ES-I3 (cell line): Measurements from ENCODE around the gene DGKD.

ENCODE experiments used
- H3K36me3 ChIP-seq: 2 replicates; pipeline ENCODE4 v1.6.1; 2013; ENCODE audit warnings: mild to moderate bottlenecking, low read length, control low read depth, moderate library complexity; ENCODE audit not compliant: insufficient read depth
- H3K4me1 ChIP-seq: 2 replicates; pipeline ENCODE4 v1.6.1; 2013; ENCODE audit warnings: mild to moderate bottlenecking, control low read depth, low read length; ENCODE audit not compliant: insufficient read depth
- H3K9ac ChIP-seq: 2 replicates; pipeline ENCODE4 v1.6.1; 2013; ENCODE audit warnings: low read depth, mild to moderate bottlenecking, low read length, moderate library complexity
- H3K9me3 ChIP-seq: 2 replicates; pipeline ENCODE4 v1.6.1; 2013; ENCODE audit warnings: mild to moderate bottlenecking, low read length, moderate library complexity; ENCODE audit not compliant: control insufficient read depth, insufficient read depth

The DGKD gene

DNA sequence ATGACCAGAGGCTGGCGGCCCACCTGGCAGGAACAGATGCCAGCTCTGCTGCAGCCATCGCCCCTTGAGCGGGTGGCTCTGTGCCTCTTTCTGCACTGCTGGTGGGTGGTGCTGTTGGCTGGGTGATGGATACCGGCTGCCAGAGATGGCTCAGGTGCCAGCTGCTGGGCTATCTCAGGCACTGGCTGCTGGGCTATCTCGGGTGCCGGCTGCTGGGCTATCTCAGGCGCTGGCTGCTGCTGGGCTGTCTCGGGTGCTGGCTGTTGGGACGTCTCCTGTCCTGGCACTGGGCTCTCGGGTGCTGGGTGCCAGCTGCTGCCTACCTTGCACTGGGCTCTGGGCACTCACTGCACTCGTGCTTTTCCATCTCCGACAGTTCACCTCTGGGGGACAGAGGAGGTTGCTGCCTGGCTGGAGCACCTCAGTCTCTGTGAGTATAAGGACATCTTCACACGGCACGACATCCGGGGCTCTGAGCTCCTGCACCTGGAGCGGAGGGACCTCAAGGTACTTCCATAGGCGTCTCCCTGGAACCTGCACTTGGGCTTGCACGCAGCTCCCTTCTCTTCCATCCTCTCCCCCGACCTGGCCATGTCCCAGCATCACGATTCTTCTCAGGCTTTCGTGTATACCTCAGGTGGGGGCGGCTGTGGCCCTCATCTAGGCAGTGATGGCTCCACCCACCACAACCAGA, 113.9 kb downstream of the DGKD start:
- H3K36me3 ChIP-seq, result peaks cover 8% of the 10 kb centered on the region
- no peaks in the 10 kb centered on the region for H3K4me1 ChIP-seq

DNA sequence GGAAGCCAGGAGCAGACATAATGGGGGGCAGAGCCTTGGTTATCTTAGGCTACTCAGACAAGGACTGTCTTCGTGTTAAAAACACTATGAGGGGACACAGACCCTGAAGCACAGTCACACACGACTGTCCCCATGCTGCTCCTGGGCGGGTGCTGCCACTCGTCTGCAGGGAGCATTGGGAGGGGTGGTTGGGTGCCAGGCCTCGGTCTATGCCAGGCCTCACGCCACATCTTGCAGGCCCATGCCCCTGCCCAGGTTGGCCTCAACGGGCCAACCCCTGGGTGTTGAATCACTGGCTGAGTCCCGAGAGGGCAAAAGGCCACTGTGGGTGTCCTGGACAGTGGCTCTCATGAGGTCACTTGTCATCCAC, 114.4 kb downstream of the DGKD start:
- H3K9ac ChIP-seq, result no peak overlapping the region
- no peaks in the 10 kb centered on the region for H3K4me1 ChIP-seq
- H3K36me3 ChIP-seq, result peaks cover 6% of the 10 kb centered on the region
- H3K9me3 ChIP-seq, result no peaks in the 10 kb centered on the region; the same call in 1 of the 2 replicates

More for the DNA sequence above, 113.9 kb downstream of the DGKD start:
- H3K9ac ChIP-seq, result no peak overlapping the region
- no peaks in the 10 kb centered on the region; the same call in 1 of the 2 replicates for H3K9me3 ChIP-seq

DNA sequence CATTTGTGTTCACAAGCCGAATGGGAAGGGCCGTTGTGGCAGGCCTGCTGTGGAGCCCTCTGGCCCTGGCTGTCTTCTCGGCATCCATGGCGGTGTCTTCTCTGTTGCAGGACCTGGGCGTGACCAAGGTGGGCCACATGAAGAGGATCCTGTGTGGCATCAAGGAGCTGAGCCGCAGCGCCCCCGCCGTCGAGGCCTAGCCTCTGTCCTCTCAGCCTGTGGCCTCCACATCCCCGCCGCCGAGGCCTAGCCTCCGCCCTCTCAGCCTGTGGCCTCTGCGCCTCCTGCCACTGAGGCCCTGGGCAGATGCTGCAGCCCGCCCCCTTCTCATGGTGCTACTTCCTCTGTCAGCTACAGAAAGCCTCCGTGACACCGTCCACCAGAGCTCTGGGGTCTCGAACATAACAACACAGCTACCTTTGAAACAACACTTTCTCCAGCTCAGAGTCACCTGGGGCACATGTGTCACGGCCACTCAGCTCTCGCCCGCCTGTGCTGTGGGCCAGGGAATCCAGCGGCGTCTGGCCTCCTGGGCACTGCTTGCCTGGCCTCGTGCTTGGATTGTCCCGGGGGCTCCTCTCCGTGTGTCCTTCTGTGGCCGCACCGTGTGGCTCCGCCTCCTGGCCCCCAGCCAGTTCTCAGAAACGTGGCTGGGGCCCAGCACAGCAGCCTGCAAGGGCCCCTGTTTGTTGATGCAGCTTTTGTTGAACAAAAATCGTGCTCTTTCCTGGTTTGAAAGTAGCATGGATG, 115.1 kb downstream of the DGKD start:
- no peaks in the 10 kb centered on the region; the same call in 1 of the 2 replicates for H3K9me3 ChIP-seq
- H3K9ac ChIP-seq, result no peak overlapping the region
- H3K4me1 ChIP-seq, result no peaks in the 10 kb centered on the region
- H3K36me3 ChIP-seq, result no peaks in the 10 kb centered on the region; the same call in 1 of the 2 replicates

DNA sequence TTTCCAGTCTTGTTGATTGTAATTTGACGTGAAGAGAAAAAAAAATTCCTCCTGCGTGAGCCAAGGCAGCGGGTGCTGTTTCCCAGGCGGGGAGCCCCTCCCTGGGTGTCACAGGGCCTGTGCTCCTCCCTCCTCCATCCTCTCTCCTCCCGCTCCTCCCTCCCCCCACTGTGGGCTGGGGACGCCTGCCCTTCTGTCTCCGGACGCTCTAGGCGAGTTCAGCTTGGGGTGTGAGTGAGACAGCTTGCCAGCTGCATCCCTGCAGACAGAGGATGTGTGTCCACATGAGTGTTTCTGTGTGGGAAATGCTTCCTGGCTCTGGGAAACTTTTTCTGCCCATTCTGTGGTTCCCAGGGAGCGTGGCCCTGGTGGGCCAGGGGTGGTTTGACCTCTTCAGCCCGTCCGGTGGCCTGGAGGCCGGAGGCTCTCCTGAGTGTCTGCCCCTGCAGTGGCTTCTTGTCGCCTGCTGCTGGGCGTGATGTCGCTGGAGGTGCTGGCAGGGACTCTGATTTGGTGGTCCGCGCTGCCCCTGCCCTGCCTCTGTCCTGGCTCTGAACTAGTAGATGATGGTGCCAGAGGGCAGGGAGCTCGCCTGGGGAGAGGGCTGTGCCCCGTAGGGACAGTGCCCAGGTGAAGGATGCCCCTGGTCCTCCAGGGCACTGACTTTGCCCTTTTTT, 115.9 kb downstream of the DGKD start:
- Histone ChIP-seq H3K36me3 (no peaks in the 10 kb centered on the region), H3K9ac (no peak overlapping the region), H3K4me1 (no peaks in the 10 kb centered on the region), H3K9me3 (no peaks in the 10 kb centered on the region; the same call in 1 of the 2 replicates)

DNA sequence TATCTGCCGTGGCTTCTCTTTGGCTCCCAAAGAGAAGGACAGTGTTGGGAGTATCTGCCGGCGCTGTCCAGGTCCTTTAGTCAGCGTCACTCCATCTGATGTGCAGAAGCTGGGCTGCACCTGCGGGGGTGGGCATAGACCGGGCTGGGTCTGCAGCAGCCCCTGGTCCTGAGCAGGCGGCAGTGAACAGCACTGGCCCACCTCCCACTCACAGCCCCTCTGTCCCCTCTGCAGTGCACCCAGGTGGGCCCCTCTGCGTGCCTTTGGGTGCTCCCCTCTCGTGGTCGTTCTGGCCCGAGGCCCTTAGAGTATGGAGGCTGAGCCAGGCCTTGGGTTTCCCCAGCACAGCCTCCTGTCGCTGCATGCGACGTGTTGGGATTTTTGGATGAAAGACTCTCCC, 116.5 kb downstream of the DGKD start:
- H3K4me1 ChIP-seq, result no peaks in the 10 kb centered on the region
- H3K9ac ChIP-seq, result no peak overlapping the region
- no peaks in the 10 kb centered on the region; the same call in 1 of the 2 replicates for H3K9me3 ChIP-seq
- H3K36me3 ChIP-seq, result no peaks in the 10 kb centered on the region

DNA sequence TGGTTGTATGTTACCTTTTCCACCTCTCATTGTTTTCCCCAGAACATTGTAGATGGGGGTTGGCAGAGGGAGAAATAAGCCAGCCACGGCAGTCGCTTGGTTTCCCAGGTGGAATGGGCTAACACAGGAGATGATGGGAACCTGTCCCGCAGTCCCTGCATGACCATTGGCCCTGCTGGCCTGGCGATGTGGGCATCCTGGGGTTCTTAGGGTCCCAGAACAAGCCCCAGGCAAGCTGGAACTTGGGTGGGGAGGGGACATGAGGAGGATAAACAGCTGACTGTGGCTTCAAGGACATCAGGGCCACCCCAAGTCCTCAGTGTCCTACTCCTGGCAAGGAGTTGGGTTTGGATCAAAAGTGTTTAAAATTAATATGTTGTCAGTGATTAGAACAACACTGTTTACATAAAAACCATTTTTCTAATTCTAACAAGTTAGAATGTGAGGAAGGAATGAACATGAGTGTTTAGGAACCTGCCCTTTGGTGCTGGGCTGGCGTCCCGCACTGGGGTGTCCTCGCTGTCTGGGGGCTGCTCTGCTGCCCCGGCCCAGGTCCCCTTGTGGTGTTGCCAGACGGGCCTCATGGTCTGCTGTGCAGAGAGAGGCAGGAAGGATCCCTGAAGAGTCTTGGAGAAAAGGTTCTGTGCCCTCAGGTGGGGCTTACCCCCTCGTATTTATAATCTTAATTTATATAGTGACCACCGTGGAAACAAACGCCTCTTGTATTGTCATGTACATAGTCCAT, 117.2 kb downstream of the DGKD start:
- H3K9ac ChIP-seq, result no peak overlapping the region
- no peaks in the 10 kb centered on the region for H3K36me3 ChIP-seq
- H3K4me1 ChIP-seq, result no peaks in the 10 kb centered on the region
- no peaks in the 10 kb centered on the region; the same call in 1 of the 2 replicates for H3K9me3 ChIP-seq

DNA sequence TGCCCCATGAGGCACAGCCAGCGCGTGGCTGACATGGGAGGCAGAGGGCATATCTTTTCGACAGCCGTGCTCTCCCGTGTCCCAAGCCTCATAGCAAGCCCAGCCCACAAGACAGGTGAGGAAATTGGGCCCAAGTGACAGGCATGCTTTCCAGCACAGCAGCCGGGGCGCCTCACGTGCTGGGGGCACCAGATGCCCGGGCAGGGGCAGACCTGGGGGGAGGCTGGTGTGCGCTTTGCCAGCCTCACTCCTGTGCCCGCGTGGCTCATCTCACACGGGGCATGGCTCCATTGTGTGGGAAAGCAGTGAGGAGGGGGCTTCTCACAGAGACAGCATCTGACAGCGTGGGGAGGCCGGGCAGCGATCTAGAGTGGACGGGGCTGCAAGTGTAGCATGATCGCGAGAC, 119.1 kb downstream of the DGKD start:
- Histone ChIP-seq H3K9ac (no peak overlapping the region), H3K36me3 (no peaks in the 10 kb centered on the region), H3K4me1 (no peaks in the 10 kb centered on the region), H3K9me3 (no peaks in the 10 kb centered on the region; the same call in 1 of the 2 replicates)

DNA sequence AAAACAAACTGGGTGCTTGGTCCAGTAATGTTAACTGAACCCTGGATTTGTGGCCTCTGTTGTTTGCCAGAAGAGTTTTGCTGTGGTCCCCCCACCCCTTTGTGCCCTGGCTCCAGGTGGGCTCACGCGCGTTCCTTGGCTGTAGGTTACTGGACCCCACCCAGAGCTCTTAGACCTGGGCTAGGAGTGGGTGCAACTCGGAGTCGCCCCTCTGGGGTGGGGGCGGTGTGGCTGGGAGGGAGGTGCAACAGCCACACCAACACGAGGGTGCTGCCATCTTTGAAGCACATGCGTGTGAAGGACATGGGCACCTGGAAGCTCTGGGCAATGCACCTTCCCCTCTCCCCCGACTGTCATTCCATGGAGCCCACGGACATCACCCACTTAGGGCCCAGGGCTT, 119.6 kb downstream of the DGKD start:
- Histone ChIP-seq H3K4me1 (no peaks in the 10 kb centered on the region), H3K36me3 (no peaks in the 10 kb centered on the region), H3K9ac (no peak overlapping the region), H3K9me3 (no peaks in the 10 kb centered on the region; the same call in 1 of the 2 replicates)

DNA sequence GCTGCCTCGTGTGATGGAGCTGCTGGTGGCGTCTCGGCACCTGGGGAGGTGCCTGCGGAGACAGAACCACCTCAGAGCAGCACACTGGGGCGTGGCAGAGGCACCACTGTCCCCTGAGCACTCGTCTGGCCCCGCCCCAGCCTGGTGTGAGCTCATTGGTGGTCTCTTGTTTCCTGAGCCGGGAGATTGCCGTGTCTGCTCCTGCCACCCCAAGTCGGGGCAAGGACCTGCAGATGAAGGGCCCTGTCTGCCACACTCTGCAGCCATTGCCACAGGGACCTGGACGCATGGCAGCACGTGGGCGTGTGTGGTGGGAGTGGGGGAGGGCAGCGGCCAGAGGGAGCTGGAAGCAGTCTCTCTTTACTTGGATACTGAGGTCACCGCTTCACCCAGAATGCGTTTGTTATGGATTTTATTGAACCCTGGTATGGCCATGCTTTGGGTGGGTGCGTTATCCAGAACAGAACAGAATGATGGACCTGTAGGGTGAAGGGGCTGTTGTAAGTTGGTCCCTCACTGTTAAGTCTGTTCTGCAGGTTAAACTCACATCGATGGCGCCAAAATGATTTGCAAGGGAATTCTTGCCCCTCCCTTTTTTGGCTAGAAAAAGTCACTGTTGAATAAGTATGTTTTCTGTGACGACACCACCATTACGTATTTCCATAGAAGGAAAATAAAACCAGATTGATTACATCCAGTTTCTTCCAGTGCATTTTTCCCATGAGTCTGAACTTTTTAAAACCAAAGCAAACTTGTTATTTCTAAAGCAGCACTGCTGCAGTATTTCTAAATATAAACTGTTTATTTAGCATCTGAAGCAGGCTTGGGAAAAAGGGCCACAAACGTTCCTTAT, 120.2 kb downstream of the DGKD start:
- Histone ChIP-seq H3K36me3 (no peaks in the 10 kb centered on the region), H3K9me3 (no peaks in the 10 kb centered on the region; the same call in 1 of the 2 replicates), H3K4me1 (no peaks in the 10 kb centered on the region), H3K9ac (no peak overlapping the region)

DNA sequence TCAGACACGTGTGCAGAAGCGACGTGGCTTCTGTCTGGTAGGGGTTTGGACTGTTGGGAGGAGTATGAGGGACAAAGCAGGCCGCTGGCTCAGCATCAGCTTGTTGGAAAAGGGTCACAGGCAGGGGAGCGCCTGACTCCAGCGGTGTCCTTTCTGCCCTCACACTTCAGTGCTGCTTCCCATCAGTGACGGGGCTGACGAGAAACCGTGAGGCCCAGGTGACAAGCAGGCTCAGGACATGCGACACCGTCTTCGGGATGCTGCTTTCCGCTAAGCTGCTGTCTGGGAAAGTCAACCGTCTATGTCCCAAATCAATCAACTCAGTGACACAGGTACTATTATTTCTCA, 121.7 kb downstream of the DGKD start:
- Histone ChIP-seq H3K4me1 (no peaks in the 10 kb centered on the region), H3K36me3 (peaks cover 2% of the 10 kb centered on the region; the same call in 1 of the 2 replicates), H3K9ac (no peak overlapping the region)

DNA sequence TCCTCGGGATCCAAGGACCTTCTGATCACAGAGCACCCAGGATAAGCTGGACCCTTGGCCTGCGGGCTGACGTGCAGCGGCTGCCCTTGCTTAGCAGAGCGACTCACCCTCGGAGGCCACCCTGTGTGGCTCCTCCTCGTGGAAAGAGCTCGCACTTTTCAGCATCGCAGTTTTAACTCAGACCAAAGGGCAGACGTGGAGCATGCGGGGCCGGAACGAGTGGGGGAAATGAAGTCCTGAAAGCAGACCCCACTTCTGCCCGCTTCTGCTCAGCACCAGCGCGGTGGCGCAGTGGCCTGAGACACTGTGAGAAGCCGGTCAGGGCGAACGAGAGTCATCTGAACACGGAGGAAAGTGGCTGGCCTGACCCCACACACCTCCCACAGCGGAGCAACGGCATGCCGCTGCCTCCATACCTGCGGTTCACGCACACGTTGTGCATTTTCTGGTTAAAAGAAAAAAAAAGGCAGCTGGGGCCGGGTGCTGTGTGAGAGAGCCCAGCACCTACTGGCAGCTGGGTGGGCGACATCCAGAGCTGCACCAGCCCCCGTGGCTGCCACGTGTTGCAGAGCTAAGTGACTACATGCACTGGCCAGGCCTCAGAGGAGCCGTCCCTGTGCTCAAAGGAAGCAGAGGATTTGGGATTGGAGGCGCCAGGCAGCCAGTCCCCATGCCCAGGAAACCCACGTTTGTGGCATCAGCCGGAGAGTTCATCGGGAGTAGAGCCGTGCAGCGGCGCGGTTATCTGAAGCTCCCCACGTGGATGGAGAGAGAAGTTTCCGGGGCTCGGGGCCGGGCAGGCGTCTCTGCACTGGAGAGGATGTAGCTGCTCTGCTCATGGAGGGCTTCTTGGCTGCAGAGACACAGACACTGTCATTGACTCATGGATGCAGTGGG, 122.6 kb downstream of the DGKD start:
- no peak overlapping the region for H3K9ac ChIP-seq
- H3K4me1 ChIP-seq, result no peaks in the 10 kb centered on the region
- peaks cover 2% of the 10 kb centered on the region; the same call in 1 of the 2 replicates for H3K36me3 ChIP-seq
- no peaks in the 10 kb centered on the region for H3K9me3 ChIP-seq

More for the DNA sequence above, 121.7 kb downstream of the DGKD start:
- no peaks in the 10 kb centered on the region; the same call in 1 of the 2 replicates for H3K9me3 ChIP-seq

DNA sequence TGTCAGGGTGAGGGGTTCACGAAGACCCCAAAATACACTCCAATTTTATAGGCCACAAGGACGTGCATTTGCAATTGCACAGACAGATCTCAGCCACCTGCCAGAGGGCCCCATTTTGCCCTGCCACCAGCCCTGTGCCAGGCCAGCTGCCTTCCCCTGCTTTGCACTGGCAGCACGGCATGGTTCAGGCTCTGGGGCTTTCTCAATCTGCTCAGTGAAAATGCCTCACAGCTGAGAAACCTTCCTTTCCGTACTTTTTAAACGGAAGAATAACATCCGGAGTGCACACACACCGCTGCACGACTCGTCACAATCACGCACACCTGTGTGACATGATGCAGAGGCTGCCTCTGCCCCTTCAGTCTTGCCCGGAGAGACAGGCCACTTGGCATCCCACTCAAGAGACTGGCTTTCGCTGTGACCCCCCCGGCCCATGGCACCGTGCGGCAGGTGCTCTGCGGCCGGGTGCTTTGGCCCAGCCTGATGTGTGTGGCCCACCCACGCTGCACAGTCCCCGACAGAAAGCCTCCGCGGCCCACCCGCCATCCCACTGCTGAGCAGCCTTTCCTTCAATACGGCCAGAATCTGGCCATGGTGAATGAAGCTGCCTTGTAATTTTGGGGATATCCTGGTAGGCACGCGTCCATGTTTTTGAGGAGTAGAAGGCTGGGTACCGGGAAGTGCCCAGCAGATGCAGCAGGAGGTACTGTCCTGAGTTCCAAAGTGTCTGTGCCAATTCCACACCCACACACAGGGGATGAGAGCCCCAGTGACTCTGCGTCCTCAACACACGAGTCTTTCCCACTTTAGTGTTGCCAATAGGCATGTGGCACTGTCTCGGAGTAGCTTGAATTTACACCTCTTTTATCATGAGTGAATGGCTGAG, 123.5 kb downstream of the DGKD start:
- 0 out of 2 replicates have a peak, but pooled peaks cover 5% of the 10 kb centered on the region for H3K9me3 ChIP-seq
- H3K4me1 ChIP-seq, result no peaks in the 10 kb centered on the region
- H3K36me3 ChIP-seq, result peaks cover 2% of the 10 kb centered on the region; the same call in 1 of the 2 replicates
- no peak overlapping the region for H3K9ac ChIP-seq
